ENCODE data around the gene GPR55.

DNA sequence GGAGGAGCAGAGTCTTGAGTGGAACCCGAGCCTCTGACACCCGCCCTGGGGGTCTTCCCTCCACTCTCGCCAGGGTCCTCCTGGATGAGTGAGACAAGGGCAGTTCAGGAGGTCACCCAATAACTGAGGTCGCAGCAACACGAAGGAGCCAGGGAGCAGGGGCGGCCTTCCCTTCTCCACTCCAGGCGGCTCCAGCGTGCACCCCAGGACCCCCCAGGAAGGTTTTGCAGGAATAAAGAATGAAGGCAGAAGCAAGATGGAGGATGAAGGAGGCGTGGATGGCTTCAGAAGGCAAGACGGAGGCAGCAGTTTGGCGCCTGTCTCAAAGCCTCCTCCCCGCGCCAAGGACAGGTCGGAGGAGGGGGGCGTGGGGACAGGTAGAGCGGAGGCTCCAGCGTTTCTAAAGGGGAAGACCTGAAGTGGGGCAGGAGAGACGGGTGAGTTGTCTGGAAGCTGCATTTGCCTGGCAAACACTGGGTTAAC lies 60.9 kb downstream of the GPR55 start:
- no peak for TF ChIP-seq POLR2A (IDR thresholded peaks at IDR 0.05)
- TF ChIP-seq CTCF (IDR thresholded peaks at IDR 0.05), result no peak
